ENCODE results near the gene PARD3B. TPM values are rescaled to one million over a fixed set of nuclear protein-coding genes. Genes with fewer than 3 reads are reported as not detected.

The PARD3B gene
- total and polyA plus RNA-seq, 2 experiments from 2014 or later, result 4.3 to 8.5 TPM

- no peak overlapping the region for H3K4me3 ChIP-seq
- DNase-seq (ENCODE audit: low read depth in 1 of 2, low spot score in 1 of 2), result no peak
- H3K4me1 ChIP-seq (ENCODE audit: low read depth), result no peaks in the 10 kb centered on the region
- no peaks in the 10 kb centered on the region for H3K9me3 ChIP-seq (ENCODE audit: low read depth)
- no peak overlapping the region for H3K27ac ChIP-seq
- TF ChIP-seq, protein P1, sequence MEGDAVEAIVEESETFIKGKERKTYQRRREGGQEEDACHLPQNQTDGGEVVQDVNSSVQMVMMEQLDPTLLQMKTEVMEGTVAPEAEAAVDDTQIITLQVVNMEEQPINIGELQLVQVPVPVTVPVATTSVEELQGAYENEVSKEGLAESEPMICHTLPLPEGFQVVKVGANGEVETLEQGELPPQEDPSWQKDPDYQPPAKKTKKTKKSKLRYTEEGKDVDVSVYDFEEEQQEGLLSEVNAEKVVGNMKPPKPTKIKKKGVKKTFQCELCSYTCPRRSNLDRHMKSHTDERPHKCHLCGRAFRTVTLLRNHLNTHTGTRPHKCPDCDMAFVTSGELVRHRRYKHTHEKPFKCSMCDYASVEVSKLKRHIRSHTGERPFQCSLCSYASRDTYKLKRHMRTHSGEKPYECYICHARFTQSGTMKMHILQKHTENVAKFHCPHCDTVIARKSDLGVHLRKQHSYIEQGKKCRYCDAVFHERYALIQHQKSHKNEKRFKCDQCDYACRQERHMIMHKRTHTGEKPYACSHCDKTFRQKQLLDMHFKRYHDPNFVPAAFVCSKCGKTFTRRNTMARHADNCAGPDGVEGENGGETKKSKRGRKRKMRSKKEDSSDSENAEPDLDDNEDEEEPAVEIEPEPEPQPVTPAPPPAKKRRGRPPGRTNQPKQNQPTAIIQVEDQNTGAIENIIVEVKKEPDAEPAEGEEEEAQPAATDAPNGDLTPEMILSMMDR (IDR thresholded peaks at IDR 0.05; ENCODE audit: low read depth, low read length), result no peak
- H3K36me3 ChIP-seq, result no peaks in the 10 kb centered on the region
- H3K27me3 ChIP-seq, result no peaks in the 10 kb centered on the region
These were observed 289.6 kb downstream of the PARD3B start for GRCh38 chr2:204834716-204835384.

- H3K4me3 ChIP-seq, result no peak overlapping the region
- H3K27me3 ChIP-seq, result no peaks in the 10 kb centered on the region
- no peak for DNase-seq (ENCODE audit: low read depth in 1 of 2, low spot score in 1 of 2)
- TF ChIP-seq, protein P1 (IDR thresholded peaks at IDR 0.05; ENCODE audit: low read depth, low read length), result no peak
- H3K9me3 ChIP-seq (ENCODE audit: low read depth), result no peaks in the 10 kb centered on the region
- no peak overlapping the region for H3K27ac ChIP-seq
- H3K36me3 ChIP-seq, result no peaks in the 10 kb centered on the region
- H3K4me1 ChIP-seq (ENCODE audit: low read depth), result no peaks in the 10 kb centered on the region
These were observed 290.5 kb downstream of the PARD3B start for GRCh38 chr2:204835786-204836185.

GRCh38 chr2:204840504-204840903 lies 295.2 kb downstream of the PARD3B start:
- Histone ChIP-seq H3K4me3 (no peak overlapping the region), H3K9me3 (ENCODE audit: low read depth) (no peaks in the 10 kb centered on the region), H3K4me1 (ENCODE audit: low read depth) (no peaks in the 10 kb centered on the region), H3K27me3 (no peaks in the 10 kb centered on the region), H3K36me3 (no peaks in the 10 kb centered on the region), H3K27ac (no peak overlapping the region)
- TF ChIP-seq, protein P1 (IDR thresholded peaks at IDR 0.05; ENCODE audit: low read depth, low read length), result no peak
- no peak for DNase-seq (ENCODE audit: low read depth in 1 of 2, low spot score in 1 of 2)

DNA sequence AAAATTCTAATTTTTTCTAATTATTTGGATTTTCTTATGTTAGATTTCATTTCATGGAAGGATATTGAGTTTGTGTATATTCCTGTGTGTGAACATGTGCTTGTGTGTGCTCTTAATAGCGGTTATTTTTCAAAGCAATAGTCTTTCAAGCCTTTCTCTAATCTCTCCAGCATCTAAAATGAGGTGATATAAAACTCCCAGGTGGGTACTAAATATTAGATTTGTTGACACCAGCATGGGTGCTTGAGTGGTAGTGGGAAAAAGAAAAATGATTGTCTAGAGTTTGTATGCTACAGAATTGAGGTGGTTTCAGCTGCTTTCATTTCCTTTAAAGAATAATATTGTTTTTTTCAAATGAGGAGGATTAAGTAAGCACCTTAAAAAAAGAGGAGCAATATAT lies 296.8 kb downstream of the PARD3B start:
- Histone ChIP-seq H3K27ac (no peak overlapping the region), H3K27me3 (no peaks in the 10 kb centered on the region), H3K9me3 (ENCODE audit: low read depth) (no peaks in the 10 kb centered on the region), H3K4me1 (ENCODE audit: low read depth) (no peaks in the 10 kb centered on the region), H3K36me3 (no peaks in the 10 kb centered on the region), H3K4me3 (no peak overlapping the region)
- DNase-seq (ENCODE audit: low read depth in 1 of 2, low spot score in 1 of 2), result no peak
- TF ChIP-seq, protein P1 (IDR thresholded peaks at IDR 0.05; ENCODE audit: low read depth, low read length), result no peak

DNA sequence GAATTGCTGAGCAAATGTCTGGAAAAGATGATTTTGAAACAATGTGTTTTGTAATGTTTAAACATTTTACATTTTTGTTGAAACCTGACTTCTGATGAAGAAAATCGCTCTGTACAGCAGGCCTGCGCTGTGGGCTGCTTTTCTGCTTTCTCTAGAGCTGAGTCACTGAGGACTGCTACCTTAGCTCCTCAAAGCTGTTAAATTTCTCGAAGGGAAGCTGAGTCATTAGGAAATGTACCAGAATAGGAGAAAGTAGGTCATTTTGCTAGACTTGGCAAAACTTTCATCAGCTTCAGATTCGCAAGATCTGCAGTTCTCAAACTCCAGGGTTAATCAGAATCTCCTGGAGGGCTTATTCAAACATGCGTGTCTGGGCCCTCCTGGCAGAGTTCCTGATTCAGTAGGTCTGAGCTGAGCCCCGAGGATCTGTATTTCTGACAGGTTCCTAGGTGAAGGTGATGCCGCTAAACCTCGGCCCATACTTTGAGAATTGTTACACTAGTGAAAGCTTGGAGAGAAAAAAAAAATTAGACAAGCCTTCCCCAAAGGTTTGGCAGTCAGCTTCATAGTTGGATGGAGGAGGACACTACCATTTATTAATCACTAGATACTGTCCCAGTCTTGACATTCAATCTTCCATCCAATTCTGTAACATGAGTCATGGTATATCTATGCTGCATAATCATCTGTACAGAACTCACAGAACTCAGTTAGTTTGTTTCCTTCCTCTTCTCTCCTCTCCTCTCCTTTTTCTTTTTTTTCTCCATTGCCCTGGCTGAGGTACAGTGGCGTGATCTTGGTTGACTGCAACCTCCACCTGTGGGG lies 297.6 kb downstream of the PARD3B start:
- Histone ChIP-seq H3K27me3 (no peaks in the 10 kb centered on the region), H3K27ac (no peak overlapping the region)

More for the DNA sequence above, 297.6 kb downstream of the PARD3B start:
- H3K4me1 ChIP-seq (ENCODE audit: low read depth), result no peaks in the 10 kb centered on the region
- TF ChIP-seq, protein P1 (IDR thresholded peaks at IDR 0.05; ENCODE audit: low read depth, low read length), result no peak
- no peaks in the 10 kb centered on the region for H3K36me3 ChIP-seq
- no peaks in the 10 kb centered on the region for H3K9me3 ChIP-seq (ENCODE audit: low read depth)
- peak in 1 of 2 donors; percentile 93 for DNase-seq (ENCODE audit: low read depth in 1 of 2, low spot score in 1 of 2)
- H3K4me3 ChIP-seq, result no peak overlapping the region
